ENCODE measurements around the gene PACRG. TPM values are rescaled to one million over a fixed set of nuclear protein-coding genes. Genes with fewer than 3 reads are reported as not detected.

Gene PACRG
- total and polyA plus RNA-seq, 2 of the 4 experiments (the other 2 are of a cell fraction): not detected

GRCh38 chr6:163180874-163181541 is 453.2 kb downstream of the PACRG start:
- intact Hi-C loops (cut with micrococcal nuclease) (no loop called here), dilution Hi-C loops (cut with HindIII; ENCODE audit: low sequenced_read_pairs, unreplicated experiment) (no loop called here), in situ Hi-C loops (cut with MboI; ENCODE audit: low sequenced_read_pairs) (no loop called here)
- Histone ChIP-seq H3K27me3 (ENCODE audit: control insufficient read depth, insufficient read depth, low read length) (no peaks in the 10 kb centered on the region), H4K91ac (ENCODE audit: insufficient read depth, low read depth, low read length) (no peak overlapping the region), H2AFZ (replicated peaks; ENCODE audit: low read length, poor library complexity) (no peak overlapping the region), H2BK15ac (ENCODE audit: low read depth, low read length) (no peak overlapping the region), H4K5ac (ENCODE audit: low read depth, low read length) (no peak overlapping the region), H3K27ac (ENCODE audit: insufficient read depth, low read length) (no peak overlapping the region), H3K9me1 (ENCODE audit: insufficient read depth, low read length) (no peaks in the 10 kb centered on the region), H3K18ac (ENCODE audit: low read depth, low read length) (no peak overlapping the region), H3K4me1 (ENCODE audit: control insufficient read depth, insufficient read depth, low read length) (no peaks in the 10 kb centered on the region), H3K4me3 (ENCODE audit: insufficient read depth, low read depth, low read length) (no peak overlapping the region), H2AK5ac (ENCODE audit: low read depth, low read length) (no peak overlapping the region), H3K56ac (ENCODE audit: extremely low read depth, insufficient read depth, low read length) (no peak overlapping the region), H2BK120ac (ENCODE audit: low read depth, low read length) (no peak overlapping the region), H3K79me1 (ENCODE audit: low read depth in 1 of 2, low read length in 2 of 2) (no peaks in the 10 kb centered on the region), H3K4ac (ENCODE audit: low read depth, low read length) (no peak overlapping the region), H2AK9ac (replicated peaks; ENCODE audit: low read depth, low read length, poor library complexity) (no peak overlapping the region), H4K20me1 (ENCODE audit: insufficient read depth, low read length) (no peaks in the 10 kb centered on the region), H3K14ac (replicated peaks; ENCODE audit: low read depth, low read length) (no peak overlapping the region), H3K4me2 (ENCODE audit: low read depth, low read length) (no peak overlapping the region), H2BK20ac (ENCODE audit: low read depth, low read length) (no peak overlapping the region), H2BK5ac (ENCODE audit: low read depth, low read length, poor library complexity, severe bottlenecking) (no peak overlapping the region), H3K36me3 (ENCODE audit: control insufficient read depth, insufficient read depth, low read length) (no peaks in the 10 kb centered on the region), H3K23ac (ENCODE audit: low read depth, low read length) (no peak overlapping the region), H4K8ac (ENCODE audit: low read depth in 2 of 2, low read length in 2 of 2) (no peak overlapping the region), H3K9me3 (ENCODE audit: control insufficient read depth, insufficient read depth, low read length) (peaks cover 16% of the 10 kb centered on the region), H3K9ac (ENCODE audit: low read depth, low read length) (no peak overlapping the region)
- 71% methylated on average over 4 of the region's 17 CpGs; no CpG with 5 or more reads in 1 of the 2 experiments for WGBS, 2 experiments (ENCODE audit: extremely low coverage in 2 of 2, insufficient read length in 1 of 2)
- CTCF ChIA-PET: no interaction called here
- ATAC-seq (ENCODE audit: low read depth) (peak; percentile 59; the same call in 1 of the 2 replicates), DNase-seq (no peak)
- POLR2A ChIA-PET (ENCODE audit: unreplicated experiment): no interaction called here
- TF ChIP-seq RAD21 (IDR thresholded peaks at IDR 0.05; ENCODE audit: low read length) (peak; percentile 12; the same call in 1 of the 2 replicates), FOS (IDR thresholded peaks at IDR 0.05; ENCODE audit: low read depth, low read length) (no peak)
- BruUV-seq (replicated peaks): no TSS peak
